ENCODE measurements around the gene TEX9.

DNA sequence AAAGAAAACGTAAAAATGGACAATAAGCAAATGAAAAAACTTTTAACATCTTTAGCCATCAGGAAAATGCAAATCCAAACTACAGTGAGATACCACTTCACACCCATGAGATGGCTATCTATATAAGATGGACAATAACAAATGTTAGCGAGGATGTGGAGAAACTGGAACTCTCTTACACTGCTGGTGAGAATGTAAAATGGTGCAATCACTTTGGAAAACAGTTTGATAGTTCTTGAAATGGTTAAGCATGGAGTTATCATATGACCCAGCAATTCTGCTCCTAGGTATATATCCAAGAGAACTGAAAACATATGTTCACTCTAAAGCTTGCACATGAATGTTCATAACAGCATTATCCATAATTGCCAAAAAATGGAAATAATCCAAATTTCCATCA, 21.3 kb upstream of the TEX9 start:
- no peak for TF ChIP-seq GATA2 (IDR thresholded peaks at IDR 0.05; ENCODE audit: low read depth, low read length)
- TF ChIP-seq GATA3 (IDR thresholded peaks at IDR 0.05; ENCODE audit: low read depth, low read length) = no peak
